ENCODE measurements around the gene BOC.

DNA sequence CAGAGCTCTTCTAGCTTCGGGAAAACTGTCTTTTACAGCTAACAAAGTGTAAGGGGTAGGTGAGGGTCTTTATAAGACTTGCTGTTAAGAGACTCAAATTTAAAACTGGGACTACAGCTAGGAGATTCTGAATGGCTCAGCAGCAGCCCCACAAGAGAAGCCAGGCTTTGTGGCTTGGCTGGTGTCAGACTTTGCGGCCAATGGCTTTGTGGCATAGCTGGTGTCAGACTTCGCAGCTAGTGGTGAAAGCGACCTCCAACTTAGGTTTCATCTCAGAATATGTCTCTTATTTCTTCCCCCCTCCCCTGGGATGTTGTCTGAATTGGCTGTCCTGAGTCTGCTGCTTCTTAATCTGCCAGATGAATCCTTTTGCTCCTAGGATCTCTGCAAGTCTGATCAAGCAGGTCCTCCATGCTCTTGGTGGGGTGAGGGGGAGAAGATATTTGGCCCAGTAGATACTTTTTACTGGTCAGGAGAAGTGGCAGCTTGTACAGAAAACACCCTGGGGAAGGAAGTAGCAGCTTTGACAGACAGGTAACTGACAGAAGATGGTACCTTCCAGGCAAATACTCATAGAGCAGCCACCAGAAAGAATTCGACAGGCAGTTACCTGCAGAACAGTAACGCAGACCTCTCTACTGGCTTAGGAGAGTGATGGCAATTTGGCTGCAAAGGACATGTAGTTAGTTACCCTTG, 8.4 kb downstream of the BOC start:
- TF ChIP-seq SMC3 (conservative IDR thresholded peaks at IDR 0.05; ENCODE audit: poor library complexity): no peak
- no peak for TF ChIP-seq CTCF (IDR thresholded peaks at IDR 0.05; ENCODE audit: poor library complexity, severe bottlenecking)
- TF ChIP-seq EZH2 (IDR thresholded peaks at IDR 0.05; ENCODE audit: borderline replicate concordance, insufficient read depth, low read length, poor library complexity, severe bottlenecking): no peak
- no peak for TF ChIP-seq EP300 (conservative IDR thresholded peaks at IDR 0.05; ENCODE audit: poor library complexity, severe bottlenecking)
- no peak for TF ChIP-seq POLR2AphosphoS5 (IDR thresholded peaks at IDR 0.05)
- TF ChIP-seq RAD21 (conservative IDR thresholded peaks at IDR 0.05): no peak
- TF ChIP-seq TAF1 (IDR thresholded peaks at IDR 0.05; ENCODE audit: low read depth): no peak
- TF ChIP-seq, protein P1, sequence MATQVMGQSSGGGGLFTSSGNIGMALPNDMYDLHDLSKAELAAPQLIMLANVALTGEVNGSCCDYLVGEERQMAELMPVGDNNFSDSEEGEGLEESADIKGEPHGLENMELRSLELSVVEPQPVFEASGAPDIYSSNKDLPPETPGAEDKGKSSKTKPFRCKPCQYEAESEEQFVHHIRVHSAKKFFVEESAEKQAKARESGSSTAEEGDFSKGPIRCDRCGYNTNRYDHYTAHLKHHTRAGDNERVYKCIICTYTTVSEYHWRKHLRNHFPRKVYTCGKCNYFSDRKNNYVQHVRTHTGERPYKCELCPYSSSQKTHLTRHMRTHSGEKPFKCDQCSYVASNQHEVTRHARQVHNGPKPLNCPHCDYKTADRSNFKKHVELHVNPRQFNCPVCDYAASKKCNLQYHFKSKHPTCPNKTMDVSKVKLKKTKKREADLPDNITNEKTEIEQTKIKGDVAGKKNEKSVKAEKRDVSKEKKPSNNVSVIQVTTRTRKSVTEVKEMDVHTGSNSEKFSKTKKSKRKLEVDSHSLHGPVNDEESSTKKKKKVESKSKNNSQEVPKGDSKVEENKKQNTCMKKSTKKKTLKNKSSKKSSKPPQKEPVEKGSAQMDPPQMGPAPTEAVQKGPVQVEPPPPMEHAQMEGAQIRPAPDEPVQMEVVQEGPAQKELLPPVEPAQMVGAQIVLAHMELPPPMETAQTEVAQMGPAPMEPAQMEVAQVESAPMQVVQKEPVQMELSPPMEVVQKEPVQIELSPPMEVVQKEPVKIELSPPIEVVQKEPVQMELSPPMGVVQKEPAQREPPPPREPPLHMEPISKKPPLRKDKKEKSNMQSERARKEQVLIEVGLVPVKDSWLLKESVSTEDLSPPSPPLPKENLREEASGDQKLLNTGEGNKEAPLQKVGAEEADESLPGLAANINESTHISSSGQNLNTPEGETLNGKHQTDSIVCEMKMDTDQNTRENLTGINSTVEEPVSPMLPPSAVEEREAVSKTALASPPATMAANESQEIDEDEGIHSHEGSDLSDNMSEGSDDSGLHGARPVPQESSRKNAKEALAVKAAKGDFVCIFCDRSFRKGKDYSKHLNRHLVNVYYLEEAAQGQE (IDR thresholded peaks at IDR 0.05; ENCODE audit: borderline replicate concordance): no peak

Data from neural cell (in vitro differentiated cells).